ENCODE data around the gene TIMELESS.

DNA sequence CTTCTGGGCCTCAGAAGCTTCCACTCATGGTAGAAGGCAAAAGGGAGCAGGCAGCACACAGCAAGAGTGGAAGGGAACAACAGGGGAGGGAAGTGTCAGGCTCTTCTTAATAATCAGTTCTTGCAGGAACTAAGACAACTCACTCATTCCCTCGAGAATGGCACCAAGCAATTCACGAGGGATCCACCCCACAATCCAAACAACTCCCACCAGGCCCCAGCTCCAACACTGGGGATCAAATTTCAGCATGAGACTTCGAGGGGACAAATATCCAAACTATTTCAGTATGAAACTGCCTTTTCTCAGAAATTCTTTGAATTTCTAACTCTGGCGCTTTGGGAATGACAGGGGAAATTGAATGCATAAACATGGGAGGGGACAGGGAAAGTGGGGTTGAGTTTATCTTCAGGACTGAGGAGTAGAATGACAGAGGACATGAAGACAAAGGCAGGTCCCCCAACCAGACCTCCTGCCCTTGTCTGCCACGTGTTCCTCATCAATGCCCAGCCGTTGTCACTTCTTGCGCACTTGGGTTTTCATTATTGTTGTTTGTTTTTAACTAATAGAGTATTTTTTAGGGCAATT lies 62.0 kb downstream of the TIMELESS start:
- TF ChIP-seq JUN (IDR thresholded peaks at IDR 0.05) = no peak
- TF ChIP-seq, protein P1, sequence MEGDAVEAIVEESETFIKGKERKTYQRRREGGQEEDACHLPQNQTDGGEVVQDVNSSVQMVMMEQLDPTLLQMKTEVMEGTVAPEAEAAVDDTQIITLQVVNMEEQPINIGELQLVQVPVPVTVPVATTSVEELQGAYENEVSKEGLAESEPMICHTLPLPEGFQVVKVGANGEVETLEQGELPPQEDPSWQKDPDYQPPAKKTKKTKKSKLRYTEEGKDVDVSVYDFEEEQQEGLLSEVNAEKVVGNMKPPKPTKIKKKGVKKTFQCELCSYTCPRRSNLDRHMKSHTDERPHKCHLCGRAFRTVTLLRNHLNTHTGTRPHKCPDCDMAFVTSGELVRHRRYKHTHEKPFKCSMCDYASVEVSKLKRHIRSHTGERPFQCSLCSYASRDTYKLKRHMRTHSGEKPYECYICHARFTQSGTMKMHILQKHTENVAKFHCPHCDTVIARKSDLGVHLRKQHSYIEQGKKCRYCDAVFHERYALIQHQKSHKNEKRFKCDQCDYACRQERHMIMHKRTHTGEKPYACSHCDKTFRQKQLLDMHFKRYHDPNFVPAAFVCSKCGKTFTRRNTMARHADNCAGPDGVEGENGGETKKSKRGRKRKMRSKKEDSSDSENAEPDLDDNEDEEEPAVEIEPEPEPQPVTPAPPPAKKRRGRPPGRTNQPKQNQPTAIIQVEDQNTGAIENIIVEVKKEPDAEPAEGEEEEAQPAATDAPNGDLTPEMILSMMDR (IDR thresholded peaks at IDR 0.05) = no peak
- TF ChIP-seq JUNB (IDR thresholded peaks at IDR 0.05) = no peak
- TF ChIP-seq, protein P2, sequence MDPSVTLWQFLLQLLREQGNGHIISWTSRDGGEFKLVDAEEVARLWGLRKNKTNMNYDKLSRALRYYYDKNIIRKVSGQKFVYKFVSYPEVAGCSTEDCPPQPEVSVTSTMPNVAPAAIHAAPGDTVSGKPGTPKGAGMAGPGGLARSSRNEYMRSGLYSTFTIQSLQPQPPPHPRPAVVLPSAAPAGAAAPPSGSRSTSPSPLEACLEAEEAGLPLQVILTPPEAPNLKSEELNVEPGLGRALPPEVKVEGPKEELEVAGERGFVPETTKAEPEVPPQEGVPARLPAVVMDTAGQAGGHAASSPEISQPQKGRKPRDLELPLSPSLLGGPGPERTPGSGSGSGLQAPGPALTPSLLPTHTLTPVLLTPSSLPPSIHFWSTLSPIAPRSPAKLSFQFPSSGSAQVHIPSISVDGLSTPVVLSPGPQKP (IDR thresholded peaks at IDR 0.05; ENCODE audit: low read depth, low read length) = no peak
- TF ChIP-seq POLR2A (IDR thresholded peaks at IDR 0.05; ENCODE audit: low read length) = no peak
- TF ChIP-seq SMC3 (IDR thresholded peaks at IDR 0.05) = no peak
- no peak for TF ChIP-seq CHD4 (IDR thresholded peaks at IDR 0.05; ENCODE audit: borderline replicate concordance)
- TF ChIP-seq CBX2 (IDR thresholded peaks at IDR 0.05; ENCODE audit: borderline replicate concordance, low read depth) = no peak
- TF ChIP-seq, protein P3, sequence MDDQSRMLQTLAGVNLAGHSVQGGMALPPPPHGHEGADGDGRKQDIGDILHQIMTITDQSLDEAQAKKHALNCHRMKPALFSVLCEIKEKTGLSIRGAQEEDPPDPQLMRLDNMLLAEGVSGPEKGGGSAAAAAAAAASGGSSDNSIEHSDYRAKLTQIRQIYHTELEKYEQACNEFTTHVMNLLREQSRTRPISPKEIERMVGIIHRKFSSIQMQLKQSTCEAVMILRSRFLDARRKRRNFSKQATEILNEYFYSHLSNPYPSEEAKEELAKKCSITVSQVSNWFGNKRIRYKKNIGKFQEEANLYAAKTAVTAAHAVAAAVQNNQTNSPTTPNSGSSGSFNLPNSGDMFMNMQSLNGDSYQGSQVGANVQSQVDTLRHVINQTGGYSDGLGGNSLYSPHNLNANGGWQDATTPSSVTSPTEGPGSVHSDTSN (IDR thresholded peaks at IDR 0.05) = no peak
- TF ChIP-seq EP300 (IDR thresholded peaks at IDR 0.05) = no peak
- no peak for TF ChIP-seq POLR2AphosphoS2 (conservative IDR thresholded peaks at IDR 0.05; ENCODE audit: low read length)
- TF ChIP-seq GATA3 (IDR thresholded peaks at IDR 0.05; ENCODE audit: borderline replicate concordance) = no peak
- TF ChIP-seq TP53 (CRISPR knock-in tag; IDR thresholded peaks at IDR 0.05) = no peak

Data from A549 (cell line).